NCI-H1092 treated with DMSO at 0.1 percent for 48 hours (cell line): ENCODE data around the gene IKZF4.

Experiments
- DNase-seq: peaks from one replicate; lab custom pipeline; 2025; lab: John Stamatoyannopoulos, UW

The IKZF4 gene

DNA sequence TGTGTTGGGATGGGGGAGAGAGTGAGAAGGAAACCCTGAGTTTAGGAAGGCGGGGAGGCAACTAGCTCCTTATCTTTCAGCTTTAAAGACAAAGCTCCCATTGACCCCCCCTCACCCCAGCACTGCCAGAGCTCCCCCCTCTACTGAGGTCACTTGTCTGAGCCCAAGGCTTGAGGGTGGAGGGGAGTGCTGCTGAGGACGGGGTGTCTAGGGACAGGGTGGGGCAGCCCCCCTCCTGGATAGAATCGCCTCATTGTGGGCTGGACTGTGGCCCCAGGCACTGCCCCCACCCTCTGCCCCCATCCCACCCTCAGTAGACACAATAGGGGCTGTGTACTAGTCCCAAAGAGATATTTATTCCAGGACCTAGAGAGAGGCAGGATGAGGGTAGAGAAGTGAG, 62.1 kb downstream of the IKZF4 start:
- no peak for DNase-seq

DNA sequence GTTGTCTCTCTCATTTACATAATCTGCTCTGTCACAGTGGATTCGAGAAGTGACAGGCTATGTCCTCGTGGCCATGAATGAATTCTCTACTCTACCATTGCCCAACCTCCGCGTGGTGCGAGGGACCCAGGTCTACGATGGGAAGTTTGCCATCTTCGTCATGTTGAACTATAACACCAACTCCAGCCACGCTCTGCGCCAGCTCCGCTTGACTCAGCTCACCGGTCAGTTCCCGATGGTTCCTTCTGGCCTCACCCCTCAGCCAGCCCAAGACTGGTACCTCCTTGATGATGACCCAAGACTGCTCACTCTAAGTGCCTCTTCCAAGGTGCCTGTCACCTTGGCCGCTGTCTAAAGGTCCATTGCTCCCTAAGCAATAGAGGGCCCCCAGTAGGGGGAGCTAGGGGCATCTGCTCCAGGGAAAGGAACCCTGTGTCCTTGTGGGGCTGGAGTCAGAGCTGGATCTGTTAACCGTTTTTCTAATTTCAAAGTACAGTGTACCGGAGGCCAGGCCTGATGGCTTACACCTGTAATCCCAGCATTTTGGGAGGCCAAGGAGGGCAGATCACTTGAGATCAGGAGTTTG, 64.2 kb downstream of the IKZF4 start:
- no peak for DNase-seq

DNA sequence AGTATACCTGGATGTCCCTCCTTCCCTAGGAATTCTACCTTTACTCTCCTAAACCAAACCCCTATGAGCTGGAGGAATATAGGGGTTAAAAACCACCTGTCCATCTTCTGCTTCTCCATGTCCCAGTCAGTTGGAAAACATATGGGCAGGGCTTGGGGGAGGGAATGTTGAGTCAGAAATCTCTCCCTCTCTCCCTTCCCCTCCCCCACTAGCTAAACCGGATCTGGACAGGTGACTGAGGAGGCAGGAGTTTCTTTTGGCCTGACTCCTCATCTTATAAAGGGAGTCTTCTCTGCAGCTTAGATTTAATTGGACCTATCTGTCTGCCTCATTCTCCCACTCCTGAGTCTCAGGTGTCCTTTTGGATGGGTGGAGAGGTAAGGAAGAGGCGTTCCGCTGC, 65.3 kb downstream of the IKZF4 start:
- no peak for DNase-seq

DNA sequence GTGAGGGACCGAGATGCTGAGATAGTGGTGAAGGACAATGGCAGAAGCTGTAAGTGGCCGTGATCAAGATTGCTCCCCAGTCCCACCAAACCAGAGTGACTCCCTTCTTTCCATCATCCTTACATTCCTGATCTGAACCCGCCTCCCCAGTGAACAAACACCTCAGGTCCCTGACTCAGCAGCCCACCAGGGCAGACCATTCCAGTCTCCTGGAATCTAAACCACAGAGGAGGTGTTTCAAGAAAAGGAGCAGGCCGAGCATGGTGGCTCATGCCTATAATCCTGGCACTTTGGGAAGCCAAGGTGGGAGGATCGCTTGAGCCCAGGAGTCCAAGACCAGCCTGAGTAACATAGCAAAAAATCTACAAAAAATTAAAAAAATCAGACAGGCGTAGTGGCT, 65.8 kb downstream of the IKZF4 start:
- DNase-seq, result no peak

DNA sequence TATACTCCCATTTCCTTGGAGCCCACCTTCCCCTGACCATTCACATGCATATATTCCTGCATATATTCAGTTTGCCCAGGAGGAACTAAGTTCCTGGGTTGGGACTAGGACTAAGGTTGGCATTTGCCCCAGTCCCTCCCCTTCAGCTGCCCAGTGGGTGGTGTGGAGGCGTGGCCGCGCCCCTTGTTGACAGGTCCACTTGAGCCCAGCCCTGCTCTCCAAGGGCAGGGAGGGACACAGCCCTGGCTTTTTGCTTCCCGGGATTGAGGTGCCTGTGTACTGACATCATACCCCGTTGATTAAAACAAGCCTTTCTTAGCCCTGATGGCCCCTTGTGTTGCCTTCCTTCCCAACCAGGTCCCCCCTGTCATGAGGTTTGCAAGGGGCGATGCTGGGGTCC, 66.4 kb downstream of the IKZF4 start:
- DNase-seq, result no peak
